HCT116 (cell line): ENCODE measurements around the gene CASP6.
A peak's percentile ranks its signal among the peaks of the same experiment; 100 is the strongest.

Experiments
- EZH2 ChIP-seq: fragments of 200-600 bp; sonication (generic); IDR thresholded peaks from 2 replicates; pipeline ENCODE4 v1.6.1; 2017; ENCODE audit warnings: antibody characterized with exemption, mixed run types
- FOSL1 ChIP-seq: IDR thresholded peaks from 2 replicates; pipeline ENCODE4 v1.6.1; 2012; ENCODE audit warnings: low read depth
- POLR2A ChIP-seq: IDR thresholded peaks from 2 replicates; pipeline ENCODE4 v1.7.0; 2011; ENCODE audit warnings: borderline replicate concordance; ENCODE audit not compliant: insufficient read depth, insufficient read length; ENCODE audit errors: extremely low read depth
- POLR2AphosphoS5 ChIP-seq: IDR thresholded peaks from 2 replicates; pipeline ENCODE4 v1.6.1; 2011; ENCODE audit warnings: mild to moderate bottlenecking, low read depth, low read length, moderate library complexity
- SIN3A ChIP-seq: IDR thresholded peaks from 2 replicates; pipeline ENCODE4 v1.6.1; 2012; ENCODE audit warnings: low read depth
- SP1 ChIP-seq: IDR thresholded peaks from 2 replicates; pipeline ENCODE4 v1.6.1; 2012; ENCODE audit warnings: low read depth
- TCF7L2 ChIP-seq: IDR thresholded peaks from 2 replicates; pipeline ENCODE4 v1.7.0; 2011; ENCODE audit warnings: borderline replicate concordance, inconsistent platforms; ENCODE audit not compliant: insufficient read depth, insufficient read length; ENCODE audit errors: extremely low read depth
- YY1 ChIP-seq: IDR thresholded peaks from 2 replicates; pipeline ENCODE4 v1.6.1; 2011; ENCODE audit warnings: low read length, low read depth, moderate library complexity, mild to moderate bottlenecking; ENCODE audit not compliant: insufficient replicate concordance; ENCODE audit errors: extremely low read depth
- TF ChIP-seq, protein P1 (sequence below), 3 experiments: fragments of 200-600 bp in 1 of 3; sonication (generic) in 1 of 3; IDR thresholded peaks in 2 of 3; conservative IDR thresholded peaks in 1 of 3; 2 replicates each; pipeline ENCODE4 v1.5.1; 2012 to 2017; ENCODE audit warnings: low read depth in 2 of 3, low read length in 2 of 3, antibody characterized with exemption in 1 of 3, borderline replicate concordance in 1 of 3, control low read depth in 1 of 3, mild to moderate bottlenecking in 1 of 3, mixed read lengths in 1 of 3, mixed run types in 1 of 3, moderate library complexity in 1 of 3; ENCODE audit not compliant: insufficient read depth in 1 of 3
- TF ChIP-seq, protein P2 (sequence below): IDR thresholded peaks from 2 replicates; pipeline ENCODE4 v1.6.1; 2012; ENCODE audit warnings: low read depth

DNA sequence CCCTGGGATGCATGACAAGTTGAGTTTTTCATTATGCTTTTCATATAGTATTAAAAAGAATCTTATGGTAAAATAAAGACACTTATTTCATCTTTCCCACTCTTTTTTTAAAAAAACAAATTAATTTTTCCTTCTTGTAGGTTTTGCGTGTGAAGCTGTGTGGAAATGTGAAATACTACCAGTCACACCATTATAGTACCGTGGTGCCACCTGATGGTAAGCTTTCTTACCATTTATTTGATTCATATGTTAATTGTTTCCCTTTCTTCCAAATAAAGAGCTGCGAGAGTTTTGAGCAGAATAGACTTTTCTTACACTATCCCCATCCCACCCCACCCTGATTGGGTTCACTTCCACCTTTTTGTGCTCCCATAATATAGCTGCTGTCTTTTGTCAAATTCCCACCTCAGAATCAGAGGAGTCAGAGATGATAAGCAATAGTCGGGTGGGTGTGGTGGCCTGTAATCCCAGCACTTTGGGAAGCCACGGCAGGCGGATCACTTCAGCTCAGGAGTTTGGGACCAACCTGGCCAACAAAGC, 44.3 kb downstream of the CASP6 start:
- TF ChIP-seq SIN3A = no peak
- TF ChIP-seq, protein P1, sequence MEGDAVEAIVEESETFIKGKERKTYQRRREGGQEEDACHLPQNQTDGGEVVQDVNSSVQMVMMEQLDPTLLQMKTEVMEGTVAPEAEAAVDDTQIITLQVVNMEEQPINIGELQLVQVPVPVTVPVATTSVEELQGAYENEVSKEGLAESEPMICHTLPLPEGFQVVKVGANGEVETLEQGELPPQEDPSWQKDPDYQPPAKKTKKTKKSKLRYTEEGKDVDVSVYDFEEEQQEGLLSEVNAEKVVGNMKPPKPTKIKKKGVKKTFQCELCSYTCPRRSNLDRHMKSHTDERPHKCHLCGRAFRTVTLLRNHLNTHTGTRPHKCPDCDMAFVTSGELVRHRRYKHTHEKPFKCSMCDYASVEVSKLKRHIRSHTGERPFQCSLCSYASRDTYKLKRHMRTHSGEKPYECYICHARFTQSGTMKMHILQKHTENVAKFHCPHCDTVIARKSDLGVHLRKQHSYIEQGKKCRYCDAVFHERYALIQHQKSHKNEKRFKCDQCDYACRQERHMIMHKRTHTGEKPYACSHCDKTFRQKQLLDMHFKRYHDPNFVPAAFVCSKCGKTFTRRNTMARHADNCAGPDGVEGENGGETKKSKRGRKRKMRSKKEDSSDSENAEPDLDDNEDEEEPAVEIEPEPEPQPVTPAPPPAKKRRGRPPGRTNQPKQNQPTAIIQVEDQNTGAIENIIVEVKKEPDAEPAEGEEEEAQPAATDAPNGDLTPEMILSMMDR (IDR thresholded peaks at IDR 0.05 in 2 of 3, conservative IDR thresholded peaks at IDR 0.05 in 1 of 3; ENCODE audit: borderline replicate concordance in 1 of 3, insufficient read depth in 1 of 3, low read depth in 2 of 3, low read length in 2 of 3) = 0 out of 6 replicates have a peak, but pooled peaks of 1 of the 3 experiments have one; percentile 4
- TF ChIP-seq EZH2 = no peak
- TF ChIP-seq, protein P2, sequence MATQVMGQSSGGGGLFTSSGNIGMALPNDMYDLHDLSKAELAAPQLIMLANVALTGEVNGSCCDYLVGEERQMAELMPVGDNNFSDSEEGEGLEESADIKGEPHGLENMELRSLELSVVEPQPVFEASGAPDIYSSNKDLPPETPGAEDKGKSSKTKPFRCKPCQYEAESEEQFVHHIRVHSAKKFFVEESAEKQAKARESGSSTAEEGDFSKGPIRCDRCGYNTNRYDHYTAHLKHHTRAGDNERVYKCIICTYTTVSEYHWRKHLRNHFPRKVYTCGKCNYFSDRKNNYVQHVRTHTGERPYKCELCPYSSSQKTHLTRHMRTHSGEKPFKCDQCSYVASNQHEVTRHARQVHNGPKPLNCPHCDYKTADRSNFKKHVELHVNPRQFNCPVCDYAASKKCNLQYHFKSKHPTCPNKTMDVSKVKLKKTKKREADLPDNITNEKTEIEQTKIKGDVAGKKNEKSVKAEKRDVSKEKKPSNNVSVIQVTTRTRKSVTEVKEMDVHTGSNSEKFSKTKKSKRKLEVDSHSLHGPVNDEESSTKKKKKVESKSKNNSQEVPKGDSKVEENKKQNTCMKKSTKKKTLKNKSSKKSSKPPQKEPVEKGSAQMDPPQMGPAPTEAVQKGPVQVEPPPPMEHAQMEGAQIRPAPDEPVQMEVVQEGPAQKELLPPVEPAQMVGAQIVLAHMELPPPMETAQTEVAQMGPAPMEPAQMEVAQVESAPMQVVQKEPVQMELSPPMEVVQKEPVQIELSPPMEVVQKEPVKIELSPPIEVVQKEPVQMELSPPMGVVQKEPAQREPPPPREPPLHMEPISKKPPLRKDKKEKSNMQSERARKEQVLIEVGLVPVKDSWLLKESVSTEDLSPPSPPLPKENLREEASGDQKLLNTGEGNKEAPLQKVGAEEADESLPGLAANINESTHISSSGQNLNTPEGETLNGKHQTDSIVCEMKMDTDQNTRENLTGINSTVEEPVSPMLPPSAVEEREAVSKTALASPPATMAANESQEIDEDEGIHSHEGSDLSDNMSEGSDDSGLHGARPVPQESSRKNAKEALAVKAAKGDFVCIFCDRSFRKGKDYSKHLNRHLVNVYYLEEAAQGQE = no peak
- TF ChIP-seq POLR2AphosphoS5 = no peak
- TF ChIP-seq TCF7L2 = no peak
- no peak for TF ChIP-seq FOSL1
- no peak for TF ChIP-seq POLR2A
- TF ChIP-seq SP1 = no peak
- TF ChIP-seq YY1 = no peak
